GM10847 (cell line): ENCODE measurements around the gene ATP2B3.

Source experiments
- POLR2A ChIP-seq: IDR thresholded peaks from 2 replicates; pipeline ENCODE4 v1.6.1; 2011; ENCODE audit not compliant: insufficient read length; ENCODE audit errors: extremely low read depth

The ATP2B3 gene

GRCh38 chrX:153517423-153517822 lies at the start of gene ATP2B3:
Gene ATP2B3, plus strand, starts transcription at chrX:153517642. Its CDS starts 18,606 bp downstream, at chrX:153536248.
- no peak for TF ChIP-seq POLR2A

DNA sequence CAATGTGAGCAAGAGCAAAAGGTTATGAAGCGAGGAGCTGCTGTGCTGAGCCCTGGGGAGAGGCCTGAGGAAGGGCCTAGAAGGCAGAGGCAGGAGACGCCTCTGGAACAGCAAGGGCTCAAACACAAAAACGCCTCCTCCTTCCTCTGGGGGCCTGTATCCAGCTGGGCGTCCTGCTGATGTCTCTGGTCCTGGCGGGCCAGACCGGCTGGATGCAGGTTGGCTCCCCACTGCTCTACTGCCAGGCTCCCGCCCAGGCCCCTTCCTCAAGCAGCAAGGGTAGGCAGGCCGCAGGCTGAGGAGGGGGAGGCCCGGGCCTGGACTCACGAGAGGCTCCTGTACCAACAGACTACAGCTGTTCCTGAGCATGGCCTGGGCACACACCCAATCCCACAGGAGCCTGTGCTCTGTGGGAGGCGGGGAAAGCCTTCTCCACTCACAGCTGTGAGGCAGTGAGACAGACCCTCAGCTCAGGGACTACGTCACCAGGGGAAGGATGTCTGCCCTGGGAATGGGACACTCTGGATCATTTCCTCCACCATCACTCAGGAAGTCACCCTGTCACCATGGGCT lies 49.3 kb upstream of the ATP2B3 start:
- TF ChIP-seq POLR2A = no peak

- TF ChIP-seq POLR2A = no peak
These were observed 47.5 kb upstream of the ATP2B3 start for GRCh38 chrX:153469811-153470410.

- no peak for TF ChIP-seq POLR2A
These were observed 46.8 kb upstream of the ATP2B3 start, which contains the start of gene HAUS7 for GRCh38 chrX:153470411-153471363. Gene HAUS7, minus strand, starts transcription at chrX:153470576. Its CDS starts 19 bp downstream, at chrX:153470557.

DNA sequence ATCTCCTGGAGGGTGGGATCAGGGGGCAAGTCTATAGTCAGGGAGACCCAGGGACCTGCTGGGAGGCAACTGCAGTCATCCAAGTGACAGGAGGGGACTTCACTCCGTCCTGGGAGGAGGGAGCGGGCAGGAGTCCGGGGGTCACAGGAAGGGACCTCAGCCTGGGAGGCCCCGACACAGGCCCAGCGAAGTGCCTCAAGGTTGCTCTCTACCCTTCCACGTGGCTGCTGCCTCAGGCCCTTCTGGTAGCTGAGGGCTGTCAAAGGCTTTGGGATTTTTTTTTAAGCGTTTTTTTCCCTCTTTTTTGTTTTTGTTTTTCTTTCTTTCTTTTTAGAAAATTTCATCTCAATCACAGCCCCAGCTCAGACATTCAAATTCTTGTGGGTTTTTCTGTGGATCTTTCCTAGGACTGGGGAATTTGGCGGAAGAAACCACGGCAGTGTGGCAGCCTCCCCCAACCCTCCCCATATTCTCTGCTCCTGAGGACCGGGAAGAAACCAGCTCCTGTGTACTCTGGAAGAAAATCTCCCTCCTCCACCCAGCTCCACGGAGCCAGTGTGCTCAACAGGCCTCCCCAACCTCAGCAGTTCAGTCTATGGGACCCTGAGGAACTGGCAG lies 45.7 kb upstream of the ATP2B3 start:
- no peak for TF ChIP-seq POLR2A

DNA sequence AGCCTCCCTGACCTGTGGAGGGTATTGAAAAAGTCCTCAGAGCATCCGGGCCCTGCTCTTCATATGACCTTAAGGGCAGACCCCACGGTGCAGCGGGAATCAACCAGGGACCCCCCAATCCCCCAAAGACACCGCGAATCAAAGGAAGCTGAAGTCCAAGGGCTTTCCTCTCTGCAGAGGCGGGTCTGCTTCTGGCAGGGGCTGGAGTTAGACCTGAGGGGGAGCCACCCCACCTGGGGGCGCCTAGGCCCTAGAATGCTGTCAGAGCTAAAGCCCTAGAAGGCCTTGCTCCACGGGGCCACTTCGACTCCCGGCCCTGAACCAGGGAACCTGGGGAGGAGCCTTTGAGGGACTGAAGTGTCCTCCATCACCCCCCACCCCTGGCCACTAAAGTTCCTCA lies 44.3 kb upstream of the ATP2B3 start:
- no peak for TF ChIP-seq POLR2A

DNA sequence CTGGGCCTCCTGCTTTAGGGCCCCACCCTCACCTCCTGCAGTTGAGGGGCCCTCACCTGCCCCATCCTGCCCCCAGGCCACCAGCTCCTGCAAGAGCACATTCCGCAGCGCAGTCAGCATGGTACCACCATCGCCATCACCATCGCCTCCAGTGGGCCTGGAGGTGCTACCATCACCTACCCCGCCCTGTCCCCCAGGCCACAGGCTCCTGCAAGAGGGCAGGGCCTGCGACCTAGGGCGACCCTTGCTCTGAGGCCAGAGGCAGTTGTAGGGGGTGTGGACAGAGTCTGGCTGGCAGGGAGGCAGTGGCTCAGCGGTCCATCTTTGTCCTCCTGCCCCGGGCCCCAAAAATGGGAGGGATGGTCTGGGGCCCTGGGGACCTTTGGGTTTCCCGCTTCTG lies 43.2 kb upstream of the ATP2B3 start:
- no peak for TF ChIP-seq POLR2A

GRCh38 chrX:153474718-153475117 lies 42.7 kb upstream of the ATP2B3 start:
- no peak for TF ChIP-seq POLR2A

- TF ChIP-seq POLR2A = no peak
These were observed 42.2 kb upstream of the ATP2B3 start for GRCh38 chrX:153475271-153475670.

DNA sequence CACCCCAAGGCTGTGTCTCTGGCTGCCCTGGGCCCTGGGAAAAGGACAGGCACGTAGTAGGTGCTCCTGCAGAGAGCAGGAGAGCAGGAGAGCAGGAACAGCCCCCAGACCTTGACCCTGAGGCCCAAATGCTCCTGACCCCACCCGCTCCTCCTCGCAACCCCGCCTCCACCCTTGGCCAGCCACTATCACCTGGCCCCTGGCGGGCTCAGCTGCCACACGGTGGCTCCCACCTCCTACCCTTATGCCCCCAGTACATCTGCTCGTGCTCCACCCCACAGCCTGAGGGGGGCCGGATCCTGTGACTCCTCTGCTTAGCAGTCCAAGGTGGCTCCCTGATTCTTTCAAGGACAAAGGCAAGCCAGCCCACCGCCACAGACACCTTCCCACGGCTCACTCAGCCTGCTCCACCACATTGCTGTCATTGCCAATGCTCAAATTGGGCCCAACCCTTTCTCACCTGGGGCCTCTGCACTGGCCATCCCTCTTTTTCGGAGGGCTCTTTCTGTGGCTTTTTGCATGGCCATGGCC lies 41.6 kb upstream of the ATP2B3 start:
- no peak for TF ChIP-seq POLR2A

DNA sequence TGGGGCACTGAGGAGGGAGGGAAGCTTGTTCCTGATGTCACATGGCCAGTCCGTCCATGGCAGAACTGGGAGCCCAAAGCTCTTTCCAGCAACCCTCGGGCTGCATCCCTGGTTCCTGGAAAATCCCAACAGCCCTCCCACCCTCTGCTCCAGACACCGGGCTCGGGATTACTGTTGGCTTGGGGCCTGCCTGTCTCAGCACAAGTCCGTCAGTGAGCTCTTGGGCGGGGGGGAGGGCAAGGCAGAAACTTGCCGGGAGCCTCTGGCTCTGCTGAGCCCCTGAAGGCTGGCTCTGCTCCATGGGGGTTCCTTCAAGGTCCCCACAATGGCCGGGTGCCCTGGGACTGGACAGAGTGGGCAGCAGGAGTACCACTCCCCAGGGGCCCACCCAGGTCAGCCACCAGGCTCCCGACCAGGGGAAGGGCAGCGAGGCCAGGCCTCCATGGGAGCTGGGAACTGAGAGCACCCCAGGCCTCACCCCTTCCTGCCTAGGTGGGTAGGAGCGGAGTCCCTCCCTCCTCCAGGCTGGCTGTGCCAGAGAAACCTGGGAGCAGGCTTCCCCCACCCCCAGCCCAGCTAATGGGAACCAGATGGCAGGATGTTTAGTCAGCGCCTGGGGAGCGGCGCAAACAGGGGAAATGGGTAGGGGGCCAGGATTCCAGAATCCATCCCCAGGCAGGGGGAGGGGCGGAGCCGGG lies 40.6 kb upstream of the ATP2B3 start:
- TF ChIP-seq POLR2A = no peak

GRCh38 chrX:153477364-153477857 lies 40.0 kb upstream of the ATP2B3 start:
- no peak for TF ChIP-seq POLR2A

DNA sequence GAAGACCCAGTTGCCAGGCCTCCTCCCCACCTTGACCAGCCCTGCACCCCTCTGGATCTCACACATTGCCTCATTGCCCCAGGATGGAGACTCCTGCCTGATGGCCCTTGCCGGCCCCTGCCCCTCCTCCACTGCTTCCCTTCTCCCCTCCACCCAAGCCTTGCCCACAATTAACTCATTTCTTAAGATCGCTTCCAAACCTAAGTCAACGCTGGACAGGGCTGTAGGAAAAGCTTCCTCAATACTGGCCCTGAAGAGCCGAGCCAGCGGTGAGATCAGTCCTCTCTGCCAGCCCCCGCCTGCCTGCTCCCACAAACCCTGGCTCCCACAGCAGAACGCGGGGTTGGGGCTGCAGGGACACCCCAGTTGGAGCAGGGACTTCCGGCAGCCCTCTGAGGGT lies 39.5 kb upstream of the ATP2B3 start:
- TF ChIP-seq POLR2A = no peak

DNA sequence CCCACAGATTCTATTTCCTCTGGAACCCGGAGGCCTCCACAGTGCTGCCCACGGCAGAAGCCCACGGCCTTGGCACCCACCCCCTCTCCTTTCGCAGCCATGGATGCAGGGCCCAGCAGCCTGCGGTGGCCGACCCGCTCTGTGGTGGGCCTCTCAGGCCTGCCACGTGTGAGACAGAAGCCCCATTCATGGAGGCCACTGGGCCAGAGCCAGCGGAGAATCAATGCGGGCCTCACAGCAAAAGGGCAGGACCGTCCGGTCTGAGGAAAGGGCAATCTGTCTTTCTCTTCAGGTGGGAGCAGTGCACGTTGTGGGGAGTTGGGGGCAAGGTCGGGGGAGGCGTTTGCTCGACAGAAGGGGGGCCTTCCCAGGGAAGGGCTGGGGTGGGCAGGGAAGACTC lies 38.7 kb upstream of the ATP2B3 start:
- no peak for TF ChIP-seq POLR2A
